Activated CD4-positive, alpha-beta T cell treated with anti-CD3 and anti-CD28 coated beads for 36 hours (primary cell): ENCODE results near the gene ABCC5. TPM values are rescaled to one million over a fixed set of nuclear protein-coding genes. Genes with fewer than 3 reads are reported as not detected.
"Not testable (repeated sequence)": the region's sequence is repeated elsewhere in the genome, so short reads cannot be mapped to it uniquely, and the experiment has no call there.

Source experiments
- ATAC-seq: fragments of 200-7000 bp; cut with Tn5 transposase; one replicate; pipeline ENCODE4 v1.10.0; 2021; ENCODE audit warnings: mild to moderate bottlenecking, moderate library complexity
- CTCF ChIA-PET: fragments of 350-600 bp; sonication (Branson Sonifier 250); formaldehyde crosslinking; loops from one replicate; lab custom pipeline; 2021; ENCODE audit warnings: antibody characterized with exemption; lab: Charles Lee
- POLR2A ChIA-PET: fragments of 350-600 bp; sonication (Branson Sonifier 250); formaldehyde crosslinking; loops from one replicate; lab custom pipeline; 2021; ENCODE audit warnings: antibody characterized with exemption, inconsistent platforms; lab: Charles Lee
- DNase-seq: peaks from one replicate; pipeline ENCODE4 v3.0.0-alpha.2; 2020
- H3K27ac Mint-ChIP-seq: one replicate; pipeline ENCODE4 v1.8.0; 2021; ENCODE audit warnings: mixed read lengths
- H3K27me3 Mint-ChIP-seq: one replicate; pipeline ENCODE4 v1.8.0; 2021; ENCODE audit warnings: mixed read lengths
- H3K36me3 Mint-ChIP-seq: one replicate; pipeline ENCODE4 v1.8.0; 2021; ENCODE audit warnings: low read depth, mixed read lengths
- H3K4me1 Mint-ChIP-seq: one replicate; pipeline ENCODE4 v1.8.0; 2021; ENCODE audit warnings: mixed read lengths
- H3K4me3 Mint-ChIP-seq: one replicate; pipeline ENCODE4 v1.8.0; 2021; ENCODE audit warnings: mild to moderate bottlenecking, moderate library complexity, mixed read lengths
- H3K9me3 Mint-ChIP-seq: one replicate; pipeline ENCODE4 v1.8.0; 2021; ENCODE audit warnings: low read depth, mixed read lengths
- intact Hi-C, 2 experiments: fragments of 100-400 bp; cut with DNase I in 1 of 2; cut with micrococcal nuclease in 1 of 2; formaldehyde crosslinking; loops; one replicate each; pipeline versions ENCODE4 v1.14.2 to v1.15.1; 2022 to 2024; cut with DNase I, micrococcal nuclease
- total RNA-seq, 2 experiments: library from RNA; stranded (reverse); gene quantifications; one replicate each; pipeline ENCODE4 v1.2.3, GENCODE V29; 2021

ABCC5 gene
- total RNA-seq, 2 experiments from 2014 or later: 12.5 to 15.8 TPM

GRCh38 chr3:184016169-184016570 lies 1.5 kb downstream of the ABCC5 start:
- H3K9me3 Mint-ChIP-seq: no peaks in the 10 kb centered on the region
- CTCF ChIA-PET: interaction anchor here (0.7 to 3.4 kb wide), 7 partner anchors 10 to 261 kb away, joined by 3 to 20 read pairs (median 3); partner anchors contain the start of gene PARL
- peak overlapping the region; percentile 98 for H3K4me3 Mint-ChIP-seq
- ATAC-seq: no peak
- intact Hi-C loops: loop anchor here in 1 of 2 experiments (2.0 to 5.0 kb wide), 3 partner anchors 111 to 1224 kb away; partner anchors contain the start of genes ATP11B and KLHL6
- peaks cover 5% of the 10 kb centered on the region for H3K27me3 Mint-ChIP-seq
- peaks cover 8% of the 10 kb centered on the region for H3K36me3 Mint-ChIP-seq
- no peak overlapping the region for H3K27ac Mint-ChIP-seq
- DNase-seq: no peak
- peaks cover 15% of the 10 kb centered on the region for H3K4me1 Mint-ChIP-seq
- POLR2A ChIA-PET: no interaction called here

GRCh38 chr3:184015381-184016019 lies 2.2 kb downstream of the ABCC5 start:
- no peaks in the 10 kb centered on the region for H3K9me3 Mint-ChIP-seq
- peak overlapping the region; percentile 98 for H3K4me3 Mint-ChIP-seq
- ChIA-PET POLR2A (no interaction called here), CTCF (interaction anchor here (1.0 to 3.4 kb wide), 6 partner anchors 10 to 545 kb away, joined by 3 to 20 read pairs (median 3); partner anchors contain the start of gene PARL)
- DNase-seq: no peak
- intact Hi-C loops: loop anchor here in 1 of 2 experiments (2.0 to 5.0 kb wide), 3 partner anchors 111 to 1223 kb away; partner anchors contain the start of genes ATP11B and KLHL6
- H3K27ac Mint-ChIP-seq: no peak overlapping the region
- ATAC-seq: no peak
- peaks cover 8% of the 10 kb centered on the region for H3K36me3 Mint-ChIP-seq
- peaks cover 15% of the 10 kb centered on the region for H3K4me1 Mint-ChIP-seq
- H3K27me3 Mint-ChIP-seq: peaks cover 3% of the 10 kb centered on the region

DNA sequence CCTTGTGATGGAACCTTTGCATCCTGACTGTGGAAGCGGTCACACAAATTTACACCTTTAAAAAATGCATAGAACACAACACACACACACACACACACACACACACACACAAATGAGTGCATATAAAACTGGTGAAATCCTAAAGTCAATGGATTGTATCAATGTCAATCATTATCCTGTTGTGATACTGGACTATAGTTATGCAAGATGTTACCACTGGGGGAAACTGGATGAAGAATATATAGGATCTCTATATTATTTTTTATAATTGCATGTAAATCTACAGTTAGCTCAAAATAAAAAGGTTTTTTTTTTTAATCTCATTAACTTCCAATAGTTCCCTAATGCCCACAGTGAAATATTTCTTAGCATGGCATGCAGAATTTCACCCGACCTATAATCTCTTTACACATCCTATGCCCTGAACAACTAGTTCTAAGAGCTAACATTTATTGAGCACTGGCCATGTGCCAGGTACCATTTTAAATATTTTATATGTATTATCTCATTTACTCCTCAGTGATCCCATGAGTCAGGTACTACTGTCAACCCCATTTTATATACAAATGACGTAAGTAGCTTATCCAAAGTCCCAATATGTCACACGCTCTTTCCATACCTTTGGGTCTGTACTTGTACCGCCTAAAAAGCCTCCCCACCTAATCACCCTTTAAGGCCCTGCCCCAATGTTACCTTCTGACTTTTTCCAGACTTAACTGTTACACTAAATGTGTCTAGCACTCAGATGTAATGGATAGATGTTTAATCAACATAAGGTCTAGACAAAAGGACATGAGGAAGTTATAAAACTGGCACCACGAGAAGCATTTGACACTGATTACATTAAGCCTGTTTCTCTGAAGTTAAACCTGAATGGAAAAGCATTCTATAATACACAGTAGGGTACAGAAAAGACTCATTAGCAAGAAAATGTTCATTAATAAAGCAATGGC lies 5.5 kb downstream of the ABCC5 start:
- no peaks in the 10 kb centered on the region for H3K27me3 Mint-ChIP-seq
- intact Hi-C loops: no loop called here
- H3K4me3 Mint-ChIP-seq: no peak overlapping the region
- ChIA-PET CTCF (interaction anchor here (0.6 to 1.5 kb wide), 3 partner anchors 14 to 518 kb away, joined by 3 read pairs; partner anchors contain the start of gene PARL), POLR2A (no interaction called here)
- no peak for ATAC-seq
- H3K27ac Mint-ChIP-seq: no peak overlapping the region
- H3K4me1 Mint-ChIP-seq: peaks cover 16% of the 10 kb centered on the region
- H3K36me3 Mint-ChIP-seq: peaks cover 9% of the 10 kb centered on the region
- H3K9me3 Mint-ChIP-seq: no peaks in the 10 kb centered on the region
- DNase-seq: no peak

DNA sequence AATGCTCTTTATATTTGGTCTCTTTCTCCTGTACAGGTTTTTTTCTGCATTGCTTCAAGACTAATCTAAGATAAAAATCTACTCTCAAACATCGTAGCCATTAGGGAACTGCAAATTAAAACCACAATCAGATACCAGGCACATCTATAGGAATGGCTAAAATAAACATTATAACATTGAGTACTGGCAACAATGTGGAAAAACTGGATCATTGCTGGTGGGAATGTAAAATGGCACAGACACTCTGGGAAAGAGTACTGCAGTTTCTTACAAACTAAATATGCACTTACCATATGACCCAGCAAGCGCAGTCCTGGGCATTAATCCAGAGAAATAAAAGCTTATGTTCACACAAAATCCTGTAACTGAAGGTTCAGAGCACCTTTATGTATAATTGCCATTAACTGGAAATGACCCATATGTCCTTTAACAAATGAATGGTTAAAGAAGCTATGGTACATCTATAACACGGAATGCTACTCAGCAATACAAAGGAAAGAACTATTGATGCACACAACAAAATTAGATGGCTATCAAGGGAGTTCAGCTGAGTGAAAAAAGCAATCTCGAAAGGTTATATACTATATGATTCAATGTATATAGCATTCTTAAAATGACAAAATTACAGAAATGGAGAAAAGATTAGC lies 6.3 kb downstream of the ABCC5 start:
- ATAC-seq (no peak), DNase-seq (no peak)
- Mint-ChIP-seq H3K4me1 (peaks cover 13% of the 10 kb centered on the region), H3K27me3 (no peaks in the 10 kb centered on the region), H3K36me3 (peaks cover 9% of the 10 kb centered on the region), H3K9me3 (no peaks in the 10 kb centered on the region), H3K27ac (no peak overlapping the region), H3K4me3 (no peak overlapping the region)
- ChIA-PET POLR2A (no interaction called here), CTCF (interaction anchor here (0.6 to 1.5 kb wide), 3 partner anchors 13 to 127 kb away, joined by 3 read pairs; partner anchors contain the start of gene PARL)
- intact Hi-C loops: no loop called here

GRCh38 chr3:184008161-184008560 lies 9.5 kb downstream of the ABCC5 start:
- Mint-ChIP-seq H3K27ac (no peak overlapping the region), H3K27me3 (no peaks in the 10 kb centered on the region), H3K36me3 (peaks cover 14% of the 10 kb centered on the region), H3K9me3 (no peaks in the 10 kb centered on the region), H3K4me1 (peaks cover 13% of the 10 kb centered on the region), H3K4me3 (no peak overlapping the region)
- intact Hi-C loops: no loop called here
- ChIA-PET POLR2A (no interaction called here), CTCF (interaction anchor here (0.8 to 1.9 kb wide), 2 partner anchors 112 to 220 kb away, joined by 3 to 5 read pairs; no protein-coding TSS in a partner anchor)
- no peak for DNase-seq
- ATAC-seq: no peak

DNA sequence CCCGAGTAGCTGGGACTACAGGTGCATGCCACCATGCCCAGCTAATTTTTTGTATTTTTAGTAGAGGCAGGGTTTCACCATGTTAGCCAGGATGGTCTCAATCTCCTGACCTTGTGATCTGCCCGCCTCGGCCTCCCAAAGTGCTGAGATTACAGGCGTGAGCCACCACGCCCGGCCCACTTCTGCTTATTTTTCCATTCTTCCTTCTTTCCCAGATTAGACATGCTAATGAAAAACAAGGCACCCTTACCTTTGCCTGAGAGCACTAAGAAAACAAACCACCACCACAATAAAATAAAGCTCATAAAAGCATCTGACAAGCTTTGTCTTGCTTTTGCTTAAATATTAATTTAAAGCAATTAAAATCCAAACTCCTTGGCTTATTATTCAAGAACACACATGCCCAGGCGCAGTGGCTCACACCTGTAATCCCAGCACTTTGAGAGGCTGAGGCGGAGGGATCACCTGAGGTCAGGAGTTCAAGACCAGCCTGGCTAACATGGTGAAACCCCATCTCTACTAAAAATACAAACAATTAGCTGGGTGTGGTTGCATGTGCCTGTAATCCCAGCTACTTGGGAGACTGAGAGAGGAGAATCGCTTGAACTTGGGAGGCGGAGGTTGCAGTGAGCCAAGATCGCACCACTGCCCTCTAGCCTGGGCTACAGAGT lies 10.4 kb downstream of the ABCC5 start:
- peaks cover 13% of the 10 kb centered on the region for H3K4me1 Mint-ChIP-seq
- H3K36me3 Mint-ChIP-seq: peaks cover 10% of the 10 kb centered on the region
- CTCF ChIA-PET: interaction anchor here (0.8 to 1.9 kb wide), 5 partner anchors 9 to 221 kb away, joined by 3 to 5 read pairs (median 3); no protein-coding TSS in a partner anchor
- H3K27me3 Mint-ChIP-seq, intact Hi-C loops, H3K27ac Mint-ChIP-seq, ATAC-seq, POLR2A ChIA-PET, H3K9me3 Mint-ChIP-seq, DNase-seq, H3K4me3 Mint-ChIP-seq: not testable (repeated sequence)

- no peaks in the 10 kb centered on the region for H3K9me3 Mint-ChIP-seq
- intact Hi-C loops: no loop called here
- peaks cover 10% of the 10 kb centered on the region for H3K36me3 Mint-ChIP-seq
- CTCF ChIA-PET: interaction anchor here (0.6 to 1.9 kb wide), 6 partner anchors 8 to 110 kb away, joined by 3 to 6 read pairs (median 4); partner anchors contain the start of gene ABCC5
- POLR2A ChIA-PET: no interaction called here
- H3K27me3 Mint-ChIP-seq: no peaks in the 10 kb centered on the region
- no peak overlapping the region for H3K27ac Mint-ChIP-seq
- DNase-seq: peak; percentile 64
- no peak overlapping the region for H3K4me3 Mint-ChIP-seq
- H3K4me1 Mint-ChIP-seq: peaks cover 13% of the 10 kb centered on the region
- ATAC-seq: peak; percentile 84
These were observed 11.7 kb downstream of the ABCC5 start for GRCh38 chr3:184005941-184006507.

DNA sequence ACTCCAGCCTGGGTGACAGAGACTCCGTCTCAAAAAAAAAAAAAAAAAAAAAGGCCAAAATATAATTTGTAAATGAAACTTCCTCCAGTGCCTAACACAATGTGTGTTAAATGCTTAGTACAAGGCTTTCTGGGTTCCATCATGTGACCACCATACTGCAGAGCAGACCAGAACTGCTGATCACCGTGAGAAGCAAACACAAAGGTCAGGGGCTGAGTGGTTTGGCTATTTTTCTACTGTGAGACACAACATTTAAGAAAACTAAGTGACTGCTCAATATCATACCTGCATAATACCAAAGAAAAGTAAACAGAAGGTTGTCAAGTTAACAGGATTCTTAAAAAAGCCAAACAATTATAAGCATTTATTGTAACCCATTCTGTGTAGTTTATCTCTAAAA lies 13.2 kb downstream of the ABCC5 start:
- Mint-ChIP-seq H3K36me3 (peaks cover 10% of the 10 kb centered on the region), H3K27ac (no peak overlapping the region), H3K4me3 (no peak overlapping the region), H3K4me1 (peaks cover 13% of the 10 kb centered on the region), H3K27me3 (no peaks in the 10 kb centered on the region), H3K9me3 (no peaks in the 10 kb centered on the region)
- ChIA-PET POLR2A (no interaction called here), CTCF (interaction anchor here (0.6 to 1.9 kb wide), 2 partner anchors 10 to 643 kb away, joined by 4 to 6 read pairs; no protein-coding TSS in a partner anchor)
- no peak for ATAC-seq
- DNase-seq: no peak
- intact Hi-C loops: no loop called here

GRCh38 chr3:184003187-184003967 lies 14.3 kb downstream of the ABCC5 start:
- CTCF ChIA-PET: no interaction called here
- H3K27ac Mint-ChIP-seq: no peak overlapping the region
- ATAC-seq: no peak

GRCh38 chr3:184002469-184002868 lies 15.2 kb downstream of the ABCC5 start:
- ChIA-PET CTCF (no interaction called here), POLR2A (no interaction called here)
- intact Hi-C loops: no loop called here
- ATAC-seq (no peak), DNase-seq (no peak)
- no peak overlapping the region for H3K4me3 Mint-ChIP-seq
- no peaks in the 10 kb centered on the region for H3K9me3 Mint-ChIP-seq
- H3K27ac Mint-ChIP-seq: no peak overlapping the region
- H3K4me1 Mint-ChIP-seq: peaks cover 13% of the 10 kb centered on the region
- peaks cover 8% of the 10 kb centered on the region for H3K36me3 Mint-ChIP-seq
- H3K27me3 Mint-ChIP-seq: no peaks in the 10 kb centered on the region

More at GRCh38 chr3:184003187-184003967, 14.3 kb downstream of the ABCC5 start:
- Mint-ChIP-seq H3K4me3 (no peak overlapping the region), H3K36me3 (peaks cover 8% of the 10 kb centered on the region), H3K9me3 (no peaks in the 10 kb centered on the region), H3K27me3 (no peaks in the 10 kb centered on the region), H3K4me1 (peaks cover 13% of the 10 kb centered on the region)
- no peak for DNase-seq
- intact Hi-C loops: no loop called here
- POLR2A ChIA-PET: no interaction called here
